C4-2B (cell line): Measurements from ENCODE around the gene ECT2L.

ENCODE experiments used
- ZFX ChIP-seq: fragments of 450-650 bp; IDR thresholded peaks from 2 replicates; pipeline ENCODE4 v1.6.1; 2017
- TF ChIP-seq, protein P1 (sequence below): fragments of 450-650 bp; conservative IDR thresholded peaks from 2 replicates; pipeline ENCODE4 v1.5.1; 2017; ENCODE audit warnings: mild to moderate bottlenecking

DNA sequence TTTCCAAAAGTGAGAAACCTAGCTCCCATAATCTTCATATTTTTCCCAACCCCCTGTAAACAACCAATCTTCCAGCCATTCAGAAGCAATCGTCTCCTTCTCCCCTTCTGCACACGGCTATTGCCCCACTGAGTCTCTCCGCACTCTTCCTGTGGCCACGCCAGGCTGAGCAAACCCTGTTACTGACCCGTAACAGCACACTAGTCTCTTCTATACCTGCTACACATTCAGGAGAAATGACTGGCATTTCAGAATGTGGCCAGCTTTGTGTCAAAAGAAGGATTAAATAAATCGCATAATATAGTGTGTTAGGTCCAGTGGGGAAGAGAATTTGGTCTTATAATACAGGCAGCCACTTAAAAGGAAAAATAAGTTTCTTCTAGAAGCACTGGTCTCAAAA is 41.4 kb downstream of the ECT2L start:
- TF ChIP-seq, protein P1, sequence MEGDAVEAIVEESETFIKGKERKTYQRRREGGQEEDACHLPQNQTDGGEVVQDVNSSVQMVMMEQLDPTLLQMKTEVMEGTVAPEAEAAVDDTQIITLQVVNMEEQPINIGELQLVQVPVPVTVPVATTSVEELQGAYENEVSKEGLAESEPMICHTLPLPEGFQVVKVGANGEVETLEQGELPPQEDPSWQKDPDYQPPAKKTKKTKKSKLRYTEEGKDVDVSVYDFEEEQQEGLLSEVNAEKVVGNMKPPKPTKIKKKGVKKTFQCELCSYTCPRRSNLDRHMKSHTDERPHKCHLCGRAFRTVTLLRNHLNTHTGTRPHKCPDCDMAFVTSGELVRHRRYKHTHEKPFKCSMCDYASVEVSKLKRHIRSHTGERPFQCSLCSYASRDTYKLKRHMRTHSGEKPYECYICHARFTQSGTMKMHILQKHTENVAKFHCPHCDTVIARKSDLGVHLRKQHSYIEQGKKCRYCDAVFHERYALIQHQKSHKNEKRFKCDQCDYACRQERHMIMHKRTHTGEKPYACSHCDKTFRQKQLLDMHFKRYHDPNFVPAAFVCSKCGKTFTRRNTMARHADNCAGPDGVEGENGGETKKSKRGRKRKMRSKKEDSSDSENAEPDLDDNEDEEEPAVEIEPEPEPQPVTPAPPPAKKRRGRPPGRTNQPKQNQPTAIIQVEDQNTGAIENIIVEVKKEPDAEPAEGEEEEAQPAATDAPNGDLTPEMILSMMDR, result no peak
- TF ChIP-seq ZFX, result no peak
